Epithelial cell of proximal tubule (primary cell): Measurements from ENCODE around the gene NUP93. TPM values are rescaled to one million over a fixed set of nuclear protein-coding genes. Genes with fewer than 3 reads are reported as not detected.

ENCODE experiments used
- DNase-seq: peaks from one replicate; pipeline ENCODE4 v3.0.0-alpha.2; 2011; ENCODE audit warnings: low read depth
- H3K4me3 ChIP-seq: 2 replicates; pipeline ENCODE4 v1.5.1; 2011; ENCODE audit warnings: low read depth, mild to moderate bottlenecking, low read length
- total RNA-seq: library from RNA; depleted of rRNA; stranded (reverse); fragments of >200 nt; gene quantifications from 2 replicates; pipeline ENCODE4 v1.2.3, GENCODE V29; 2015
- TF ChIP-seq, protein P1 (sequence below): conservative IDR thresholded peaks from 2 replicates; pipeline ENCODE4 v1.5.1; 2012; ENCODE audit warnings: low read depth, mild to moderate bottlenecking, low read length

NUP93 gene
- total RNA-seq, 1 donor from 2014 or later = 92.5 TPM

DNA sequence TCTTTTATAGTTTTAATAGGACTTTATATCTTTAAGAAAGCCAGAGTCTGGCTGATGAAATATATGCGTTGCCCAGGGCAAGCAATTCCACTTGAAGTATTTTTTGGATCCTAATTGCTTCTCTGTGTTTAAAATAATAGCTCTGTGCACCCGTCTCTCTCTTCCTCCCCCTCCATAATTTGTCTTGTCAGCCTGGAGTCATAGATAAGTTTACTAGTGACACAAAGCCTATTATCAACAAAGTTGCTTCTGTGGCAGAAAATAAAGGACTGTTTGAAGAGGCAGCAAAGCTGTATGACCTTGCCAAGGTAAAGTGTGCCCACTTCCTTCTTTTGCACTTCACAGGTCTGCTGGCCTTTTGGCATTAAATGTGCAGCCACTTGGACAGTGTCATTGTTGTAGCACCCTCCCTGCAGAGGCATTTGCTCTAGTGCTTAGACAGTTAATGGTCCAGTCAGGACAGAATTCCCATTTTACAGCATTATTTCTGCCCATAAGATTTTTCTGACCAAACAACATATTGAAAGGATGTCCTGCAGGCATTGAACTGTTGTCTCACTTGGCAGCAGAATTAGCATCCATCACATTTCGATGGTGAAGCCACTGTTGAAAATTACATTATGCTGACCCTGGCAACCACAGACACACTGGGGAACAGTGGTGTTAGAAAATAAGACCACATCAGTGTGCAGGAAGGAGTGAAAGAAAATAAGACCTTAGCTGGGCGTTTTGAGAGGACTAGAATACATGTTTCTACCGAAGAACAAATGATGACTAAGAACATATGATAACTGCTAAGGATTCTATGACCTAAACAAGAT lies 106.7 kb downstream of the NUP93 start:
- no peak for DNase-seq
- TF ChIP-seq, protein P1, sequence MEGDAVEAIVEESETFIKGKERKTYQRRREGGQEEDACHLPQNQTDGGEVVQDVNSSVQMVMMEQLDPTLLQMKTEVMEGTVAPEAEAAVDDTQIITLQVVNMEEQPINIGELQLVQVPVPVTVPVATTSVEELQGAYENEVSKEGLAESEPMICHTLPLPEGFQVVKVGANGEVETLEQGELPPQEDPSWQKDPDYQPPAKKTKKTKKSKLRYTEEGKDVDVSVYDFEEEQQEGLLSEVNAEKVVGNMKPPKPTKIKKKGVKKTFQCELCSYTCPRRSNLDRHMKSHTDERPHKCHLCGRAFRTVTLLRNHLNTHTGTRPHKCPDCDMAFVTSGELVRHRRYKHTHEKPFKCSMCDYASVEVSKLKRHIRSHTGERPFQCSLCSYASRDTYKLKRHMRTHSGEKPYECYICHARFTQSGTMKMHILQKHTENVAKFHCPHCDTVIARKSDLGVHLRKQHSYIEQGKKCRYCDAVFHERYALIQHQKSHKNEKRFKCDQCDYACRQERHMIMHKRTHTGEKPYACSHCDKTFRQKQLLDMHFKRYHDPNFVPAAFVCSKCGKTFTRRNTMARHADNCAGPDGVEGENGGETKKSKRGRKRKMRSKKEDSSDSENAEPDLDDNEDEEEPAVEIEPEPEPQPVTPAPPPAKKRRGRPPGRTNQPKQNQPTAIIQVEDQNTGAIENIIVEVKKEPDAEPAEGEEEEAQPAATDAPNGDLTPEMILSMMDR = no peak
- no peak overlapping the region for H3K4me3 ChIP-seq

DNA sequence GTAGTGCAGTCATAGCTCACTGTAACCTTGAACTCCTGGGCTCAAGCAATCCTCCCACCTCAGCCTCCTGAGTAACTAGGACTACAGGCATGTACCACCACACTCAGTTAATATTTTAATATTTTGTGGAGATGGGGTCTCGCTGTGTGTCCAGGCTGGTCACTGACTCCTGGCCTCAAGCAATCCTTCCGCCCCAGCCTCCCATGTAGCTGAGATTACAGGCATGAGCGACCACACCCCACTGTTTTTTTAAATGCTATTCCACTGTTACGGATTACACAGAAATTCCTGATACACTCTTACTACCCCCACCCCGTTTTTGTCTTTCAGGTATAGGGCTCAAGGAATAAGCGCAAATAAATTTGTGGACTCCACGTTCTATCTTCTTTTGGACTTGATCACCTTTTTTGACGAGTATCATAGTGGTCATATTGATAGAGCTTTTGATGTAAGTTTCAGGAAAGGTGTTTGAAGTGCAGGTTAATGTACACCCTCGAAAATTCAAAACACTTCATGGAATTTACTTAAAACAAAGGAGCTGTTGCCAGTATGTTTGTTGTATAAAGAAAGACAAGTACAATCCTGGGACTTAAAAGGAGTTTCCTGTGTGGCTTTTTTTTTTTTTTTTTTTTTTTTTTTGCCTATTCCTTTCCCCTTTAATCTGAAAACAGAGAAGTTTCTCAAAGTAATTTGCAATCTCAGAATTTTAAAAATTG lies 108.9 kb downstream of the NUP93 start:
- TF ChIP-seq, protein P1 = no peak
- DNase-seq = no peak
- no peak overlapping the region for H3K4me3 ChIP-seq

DNA sequence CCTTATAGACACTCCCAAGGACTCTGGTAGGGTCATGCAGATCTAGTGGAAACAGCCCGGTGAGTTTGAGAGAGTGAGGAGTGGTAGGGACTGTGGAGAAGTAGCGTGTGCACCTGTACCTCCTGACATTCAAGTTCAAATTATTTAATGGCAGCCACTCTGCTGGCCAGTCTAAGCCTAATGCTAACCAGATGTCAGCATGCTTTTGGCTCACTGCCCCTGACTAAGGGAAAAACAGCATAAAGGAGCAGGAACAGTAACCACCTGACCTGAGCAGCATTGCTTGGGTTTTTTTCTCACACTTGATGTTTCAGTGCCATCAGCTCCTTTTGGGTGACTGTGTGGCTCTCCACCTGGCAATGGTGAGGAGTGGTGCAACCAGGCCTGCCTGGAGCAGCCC lies 111.3 kb downstream of the NUP93 start:
- H3K4me3 ChIP-seq = no peak overlapping the region
- TF ChIP-seq, protein P1 = no peak
- DNase-seq = no peak

DNA sequence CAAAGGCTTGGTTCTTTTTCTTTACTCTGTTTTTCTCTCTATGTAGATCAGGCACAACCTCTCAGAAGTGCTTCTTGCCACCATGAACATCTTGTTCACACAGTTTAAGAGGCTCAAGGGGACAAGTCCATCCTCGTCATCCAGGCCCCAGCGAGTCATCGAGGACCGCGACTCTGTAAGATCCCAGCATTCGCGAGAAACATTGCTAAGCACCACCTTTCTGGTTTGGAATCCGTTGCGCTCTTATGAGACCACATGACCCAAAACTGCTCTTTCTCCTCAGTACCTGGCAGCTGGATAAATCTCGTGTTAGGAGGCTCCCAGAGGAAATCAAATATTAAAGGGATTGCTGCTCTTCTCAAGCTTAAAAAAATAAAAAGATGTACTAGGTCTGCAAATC lies 111.7 kb downstream of the NUP93 start:
- H3K4me3 ChIP-seq = no peak overlapping the region
- DNase-seq = no peak
- TF ChIP-seq, protein P1 = no peak

DNA sequence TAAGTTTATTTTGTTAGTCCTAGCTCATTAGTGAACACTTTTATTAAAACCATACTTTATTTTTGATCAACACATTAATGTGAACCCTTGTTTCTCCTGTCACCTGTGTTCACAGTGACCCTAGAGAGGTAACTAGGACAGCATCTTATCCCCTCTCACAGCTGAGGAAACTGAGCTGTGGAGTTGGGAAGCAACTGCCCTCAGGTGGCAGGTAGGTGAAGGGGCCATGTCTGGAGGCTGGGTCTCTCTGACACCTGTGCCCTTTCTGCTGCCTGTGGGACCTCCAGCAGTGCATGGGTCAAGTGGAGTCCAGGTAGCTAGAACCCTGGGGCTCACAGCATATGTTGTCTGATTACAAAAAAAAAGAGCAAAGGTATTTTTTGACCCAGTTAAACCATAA lies 112.2 kb downstream of the NUP93 start:
- TF ChIP-seq, protein P1 = no peak
- no peak for DNase-seq

DNA sequence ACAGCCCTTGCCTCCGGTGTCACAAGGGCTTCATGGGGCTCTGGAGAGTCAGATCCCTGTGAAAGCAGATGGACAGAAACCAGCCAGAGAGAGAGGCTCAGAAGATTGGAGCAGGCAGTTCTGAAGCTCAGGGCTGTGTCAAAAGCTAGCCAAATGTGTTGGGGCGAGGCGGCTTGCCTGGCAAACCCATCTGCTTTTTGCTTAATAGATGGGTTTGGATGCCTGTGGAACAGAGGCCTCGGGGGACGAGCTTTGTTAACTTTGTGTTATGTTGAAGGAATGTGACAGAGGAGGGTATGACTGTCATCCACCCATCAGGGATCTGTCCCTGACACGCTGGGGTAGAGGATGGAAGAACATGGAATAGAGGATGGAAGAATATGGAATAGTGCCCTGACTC lies 114.1 kb downstream of the NUP93 start:
- no peak for DNase-seq
- no peak overlapping the region for H3K4me3 ChIP-seq
- TF ChIP-seq, protein P1 = no peak

More for the DNA sequence above, 112.2 kb downstream of the NUP93 start:
- H3K4me3 ChIP-seq = no peak overlapping the region
